HepG2 (cell line): ENCODE data around the gene SLC39A2. TPM values are rescaled to one million over a fixed set of nuclear protein-coding genes. Genes with fewer than 3 reads are reported as not detected.

Experiments used
- CCDC6 ChIP-seq: sonication (generic); formaldehyde crosslinking; IDR thresholded peaks from 2 replicates; pipeline ENCODE4 v1.8.1; 2022; ENCODE audit warnings: mild to moderate bottlenecking, missing genetic modification reagents, moderate library complexity
- HNF4A ChIP-seq: sonication (generic); formaldehyde crosslinking; IDR thresholded peaks from 2 replicates; pipeline ENCODE4 v1.4.0; 2020; ENCODE audit warnings: missing genetic modification reagents
- MIER3 ChIP-seq: IDR thresholded peaks from 2 replicates; pipeline ENCODE4 v1.6.1; 2016; ENCODE audit warnings: missing compliant biosample characterization, borderline replicate concordance
- NCOA1 ChIP-seq: sonication (generic); formaldehyde crosslinking; IDR thresholded peaks from 2 replicates; pipeline ENCODE4 v1.9.0; 2021; ENCODE audit warnings: missing genetic modification reagents
- NFIC ChIP-seq: IDR thresholded peaks from 2 replicates; pipeline ENCODE4 v1.6.1; 2012; ENCODE audit warnings: mild to moderate bottlenecking, low read length, inconsistent platforms
- PRDM4 ChIP-seq: sonication (generic); formaldehyde crosslinking; IDR thresholded peaks from 2 replicates; pipeline ENCODE4 v1.9.0; 2021; ENCODE audit warnings: missing genetic modification reagents, borderline replicate concordance
- RXRA ChIP-seq: sonication (generic); formaldehyde crosslinking; IDR thresholded peaks from 2 replicates; pipeline ENCODE4 v1.5.1; 2020; ENCODE audit warnings: missing genetic modification reagents
- TCF7 ChIP-seq: sonication (generic); IDR thresholded peaks from 2 replicates; pipeline ENCODE4 v1.6.1; 2016; ENCODE audit warnings: antibody characterized with exemption, low read depth
- TRIM22 ChIP-seq: fragments of 450-650 bp; IDR thresholded peaks from 2 replicates; pipeline ENCODE4 v1.6.1; 2017
- ZFP62 ChIP-seq: sonication (generic); formaldehyde crosslinking; IDR thresholded peaks from 2 replicates; pipeline ENCODE4 v1.4.0; 2020; ENCODE audit warnings: missing genetic modification reagents
- ZFP91 ChIP-seq: sonication (generic); formaldehyde crosslinking; IDR thresholded peaks from 2 replicates; pipeline ENCODE4 v1.9.0; 2022; ENCODE audit warnings: missing genetic modification reagents, mild to moderate bottlenecking, borderline replicate concordance
- ZNF816 ChIP-seq: sonication (generic); formaldehyde crosslinking; IDR thresholded peaks from 2 replicates; pipeline ENCODE4 v1.8.0; 2022; ENCODE audit warnings: missing genetic modification reagents, mild to moderate bottlenecking, borderline replicate concordance
- ZNF879 ChIP-seq: sonication (generic); formaldehyde crosslinking; IDR thresholded peaks from 2 replicates; pipeline ENCODE4 v1.8.1; 2023; ENCODE audit warnings: missing genetic modification reagents
- ZNF891 ChIP-seq: sonication (generic); formaldehyde crosslinking; IDR thresholded peaks from 2 replicates; pipeline ENCODE4 v1.5.0; 2020; ENCODE audit warnings: mild to moderate bottlenecking, missing genetic modification reagents
- ZSCAN9 ChIP-seq: IDR thresholded peaks from 2 replicates; pipeline ENCODE4 v1.6.1; 2016; ENCODE audit warnings: borderline replicate concordance
- polyA plus RNA-seq, 8 experiments: library from polyadenylated mRNA; depleted of rRNA in 3 of 8; stranded (reverse) in 7 of 8; unstranded in 1 of 8; fragments of >200 nt; fragmentation: Illumina TruSeq in 4 of 8; extraction: Trizol in 4 of 8; gene quantifications; 2 replicates each; pipeline versions ENCODE4 v1.2.1 to v1.2.3, GENCODE V29; 2011 to 2016; ENCODE audit warnings: low read depth in 4 of 8, missing spikeins in 1 of 8, mixed read lengths in 1 of 8; ENCODE audit not compliant: insufficient read depth in 1 of 8
- total RNA-seq, 5 experiments: library from RNA; depleted of rRNA; stranded (reverse); fragments of >200 nt; fragmentation: Illumina TruSeq; extraction: Trizol; gene quantifications; 2 replicates each; pipeline ENCODE4 v1.2.3, GENCODE V29; 2016; ENCODE audit warnings: low read depth in 1 of 5

The SLC39A2 gene
- total and polyA plus RNA-seq, 2 of the 13 experiments (the other 11 are each of a cell fraction or from before 2014, with no cell fraction given): 0.08 to 0.11 TPM

- TF ChIP-seq ZFP62 (CRISPR knock-in tag): no peak
- TF ChIP-seq PRDM4 (CRISPR knock-in tag): no peak
- peak; percentile 79; the same call in 1 of the 2 replicates for TF ChIP-seq NCOA1 (CRISPR knock-in tag)
- no peak for TF ChIP-seq CCDC6
- TF ChIP-seq TCF7: peak; percentile 89
- TF ChIP-seq RXRA: peak; percentile 60; the same call in 1 of the 2 replicates
- TF ChIP-seq ZFP91 (CRISPR knock-in tag): peak; percentile 87
- TF ChIP-seq HNF4A (CRISPR knock-in tag): peak; percentile 61
- peak; percentile 60; the same call in 1 of the 2 replicates for TF ChIP-seq NFIC
- TF ChIP-seq MIER3: no peak
- TF ChIP-seq ZSCAN9 (CRISPR knock-in tag): peak; percentile 42; the same call in 1 of the 2 replicates
- TF ChIP-seq ZNF879 (CRISPR knock-in tag): peak; percentile 82; the same call in 1 of the 2 replicates
- TF ChIP-seq ZNF891: peak; percentile 64
- TF ChIP-seq ZNF816 (CRISPR knock-in tag): peak; percentile 62; the same call in 1 of the 2 replicates
- TF ChIP-seq TRIM22: no peak
These were observed 25.7 kb downstream of the SLC39A2 start, which contains the start of gene NDRG2 (continued) for GRCh38 chr14:21024585-21025370.
